ENCODE measurements around the gene HESX1. TPM values are rescaled to one million over a fixed set of nuclear protein-coding genes. Genes with fewer than 3 reads are reported as not detected.

Gene HESX1
- total RNA-seq, 4 donors from 2014 or later: not detected

- no peak overlapping the region for H3K4me3 ChIP-seq
- intact Hi-C loops (cut with DNase I; ENCODE audit: low total_unique reads): loop anchor here (10.0 kb wide), 2 partner anchors 55 to 65 kb away; partner anchors contain the start of gene APPL1
These were observed 39.6 kb downstream of the HESX1 start for GRCh38 chr3:57160076-57160764.

DNA sequence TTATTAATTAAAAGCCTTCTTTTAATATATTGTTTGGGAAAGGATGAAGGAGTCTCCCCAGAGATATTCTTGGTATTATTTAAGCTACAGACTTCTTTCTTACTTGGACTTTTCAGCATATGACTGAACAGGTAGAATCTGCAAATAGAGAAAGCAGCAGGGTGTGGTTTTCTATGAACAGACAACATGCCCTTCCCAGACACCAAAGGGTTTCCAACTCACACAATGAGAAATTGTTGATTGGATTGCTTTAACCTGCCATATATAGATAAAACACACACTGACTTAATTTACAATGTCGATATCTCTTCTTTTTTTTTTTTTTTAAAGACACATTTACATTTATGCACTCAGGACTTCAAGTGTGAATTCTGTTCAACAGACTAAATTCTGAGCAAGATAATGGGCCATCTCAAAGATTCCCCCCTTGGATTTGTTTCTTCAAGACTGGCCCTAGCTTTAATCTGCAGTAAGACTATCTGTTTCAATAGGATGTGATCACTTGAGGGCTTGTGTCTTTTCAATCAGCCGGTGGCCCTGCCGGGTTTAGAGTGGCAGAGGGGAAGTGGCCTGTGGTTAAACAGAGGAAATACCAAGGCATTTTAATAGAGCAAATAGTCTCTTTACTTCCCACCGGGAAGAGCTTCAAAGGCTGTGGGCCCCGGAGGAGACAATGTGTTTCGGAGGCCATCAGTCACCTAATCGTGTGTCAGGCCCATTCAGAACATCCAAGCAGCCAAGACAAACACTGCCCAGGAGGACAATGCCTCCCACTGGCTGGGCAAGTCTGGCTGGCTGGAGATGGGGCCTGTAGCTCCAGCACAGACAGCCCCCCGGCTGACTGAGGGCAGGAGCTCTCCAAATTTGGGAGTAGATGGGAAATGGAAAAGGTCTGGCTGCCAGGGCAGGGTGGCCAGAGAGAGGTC lies 40.7 kb downstream of the HESX1 start:
- Histone ChIP-seq H3K36me3 (no peaks in the 10 kb centered on the region), H3K9me3 (no peaks in the 10 kb centered on the region), H3K4me3 (no peak overlapping the region), H3K4me1 (peaks cover 30 to 44% of the 10 kb centered on the region in 2 donors), H3K27me3 (no peaks in the 10 kb centered on the region), H3K27ac (peak overlapping the region; percentile 86 to 87)
- intact Hi-C loops (cut with DNase I; ENCODE audit: low total_unique reads): no loop called here
- no peak for TF ChIP-seq POLR2A (IDR thresholded peaks at IDR 0.05)
- TF ChIP-seq, protein P1, sequence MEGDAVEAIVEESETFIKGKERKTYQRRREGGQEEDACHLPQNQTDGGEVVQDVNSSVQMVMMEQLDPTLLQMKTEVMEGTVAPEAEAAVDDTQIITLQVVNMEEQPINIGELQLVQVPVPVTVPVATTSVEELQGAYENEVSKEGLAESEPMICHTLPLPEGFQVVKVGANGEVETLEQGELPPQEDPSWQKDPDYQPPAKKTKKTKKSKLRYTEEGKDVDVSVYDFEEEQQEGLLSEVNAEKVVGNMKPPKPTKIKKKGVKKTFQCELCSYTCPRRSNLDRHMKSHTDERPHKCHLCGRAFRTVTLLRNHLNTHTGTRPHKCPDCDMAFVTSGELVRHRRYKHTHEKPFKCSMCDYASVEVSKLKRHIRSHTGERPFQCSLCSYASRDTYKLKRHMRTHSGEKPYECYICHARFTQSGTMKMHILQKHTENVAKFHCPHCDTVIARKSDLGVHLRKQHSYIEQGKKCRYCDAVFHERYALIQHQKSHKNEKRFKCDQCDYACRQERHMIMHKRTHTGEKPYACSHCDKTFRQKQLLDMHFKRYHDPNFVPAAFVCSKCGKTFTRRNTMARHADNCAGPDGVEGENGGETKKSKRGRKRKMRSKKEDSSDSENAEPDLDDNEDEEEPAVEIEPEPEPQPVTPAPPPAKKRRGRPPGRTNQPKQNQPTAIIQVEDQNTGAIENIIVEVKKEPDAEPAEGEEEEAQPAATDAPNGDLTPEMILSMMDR (IDR thresholded peaks at IDR 0.05): no peak
- no peak for DNase-seq

More at GRCh38 chr3:57160076-57160764, 39.6 kb downstream of the HESX1 start:
- no peaks in the 10 kb centered on the region for H3K27me3 ChIP-seq
- no peaks in the 10 kb centered on the region for H3K9me3 ChIP-seq
- peaks cover 30 to 43% of the 10 kb centered on the region in 2 donors for H3K4me1 ChIP-seq
- peak overlapping the region; percentile 86 to 87 for H3K27ac ChIP-seq
- no peak for TF ChIP-seq POLR2A (IDR thresholded peaks at IDR 0.05)
- DNase-seq: peak; percentile 86
- H3K36me3 ChIP-seq: no peaks in the 10 kb centered on the region

DNA sequence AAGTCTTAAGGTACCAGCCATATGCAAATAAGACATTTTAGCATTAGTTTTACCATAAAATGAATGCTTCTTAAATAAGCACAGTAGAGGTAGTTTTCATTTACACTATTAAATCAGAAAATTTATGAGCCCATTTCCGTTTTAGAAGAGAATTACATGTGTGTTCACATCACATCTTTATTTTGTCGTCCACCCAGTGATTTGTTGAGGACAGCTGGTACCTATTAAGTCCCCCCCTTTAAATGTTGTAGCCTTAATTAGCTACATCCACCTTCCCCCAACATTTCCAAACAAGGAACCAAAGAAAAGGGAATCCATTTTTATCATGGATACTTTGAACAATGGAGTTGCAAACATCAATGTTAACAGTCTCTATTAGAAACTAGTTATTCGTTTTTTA lies 41.5 kb downstream of the HESX1 start:
- intact Hi-C loops (cut with DNase I; ENCODE audit: low total_unique reads): no loop called here
- DNase-seq: no peak
- Histone ChIP-seq H3K4me3 (no peak overlapping the region), H3K27me3 (no peaks in the 10 kb centered on the region), H3K9me3 (no peaks in the 10 kb centered on the region), H3K4me1 (peaks cover 30 to 44% of the 10 kb centered on the region in 2 donors), H3K27ac (peak overlapping the region; percentile 86 to 87), H3K36me3 (no peaks in the 10 kb centered on the region)
- TF ChIP-seq POLR2A (IDR thresholded peaks at IDR 0.05): no peak
- TF ChIP-seq, protein P1 (IDR thresholded peaks at IDR 0.05): no peak

DNA sequence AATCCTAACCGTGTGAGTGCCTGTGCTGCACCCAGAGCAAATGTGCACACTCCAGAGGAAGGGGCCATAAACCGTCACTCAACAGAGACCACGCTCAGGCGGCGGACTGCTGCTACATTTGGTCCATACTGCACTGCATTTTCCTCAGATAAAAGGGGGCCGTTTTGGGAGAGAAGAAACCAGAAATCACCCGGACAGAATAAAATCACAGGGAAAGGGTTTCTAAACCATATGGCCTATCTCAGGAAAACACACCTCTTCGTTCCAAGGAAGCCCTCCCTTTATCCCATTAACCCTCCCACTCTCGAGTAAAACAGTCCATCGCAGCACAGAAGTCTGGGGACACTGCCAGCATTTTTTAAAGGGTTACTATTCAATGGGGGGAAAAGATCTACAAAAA lies 42.2 kb downstream of the HESX1 start:
- H3K27ac ChIP-seq: peak overlapping the region; percentile 86 to 87
- intact Hi-C loops (cut with DNase I; ENCODE audit: low total_unique reads): no loop called here
- no peaks in the 10 kb centered on the region for H3K27me3 ChIP-seq
- peaks cover 30 to 36% of the 10 kb centered on the region in 2 donors for H3K4me1 ChIP-seq
- no peaks in the 10 kb centered on the region for H3K9me3 ChIP-seq
- no peak overlapping the region for H3K4me3 ChIP-seq
- TF ChIP-seq, protein P1 (IDR thresholded peaks at IDR 0.05): no peak
- TF ChIP-seq POLR2A (IDR thresholded peaks at IDR 0.05): no peak
- DNase-seq: no peak
- no peaks in the 10 kb centered on the region for H3K36me3 ChIP-seq

DNA sequence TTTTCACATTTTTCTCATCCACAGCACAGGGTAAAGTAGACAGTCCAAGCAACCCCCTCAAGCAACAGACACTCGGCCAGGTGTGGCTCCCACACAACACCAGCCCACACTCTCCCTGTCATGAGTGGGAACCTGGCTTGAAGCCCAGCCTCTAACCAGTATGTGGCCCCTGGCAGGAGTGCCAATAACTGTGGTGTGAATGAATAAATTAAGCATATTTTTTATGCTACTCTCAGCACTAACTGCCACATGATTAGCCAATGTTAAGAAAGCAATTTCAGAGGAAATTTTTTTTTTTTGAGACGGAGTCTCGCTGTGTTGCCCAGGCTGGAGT lies 44.5 kb downstream of the HESX1 start:
- intact Hi-C loops (cut with DNase I; ENCODE audit: low total_unique reads): no loop called here
- TF ChIP-seq, protein P1 (IDR thresholded peaks at IDR 0.05): no peak
- TF ChIP-seq POLR2A (IDR thresholded peaks at IDR 0.05): no peak
- DNase-seq: no peak
- Histone ChIP-seq H3K27ac (peak overlapping the region; percentile 86 to 87), H3K36me3 (no peaks in the 10 kb centered on the region), H3K4me1 (peaks cover 19 to 37% of the 10 kb centered on the region in 2 donors), H3K4me3 (no peak overlapping the region), H3K27me3 (no peaks in the 10 kb centered on the region), H3K9me3 (no peaks in the 10 kb centered on the region)

All from uterus (tissue), 4 donors.